Cardiac muscle cell (in vitro differentiated cells and primary cell): ENCODE data around the gene IMP4. TPM values are rescaled to one million over a fixed set of nuclear protein-coding genes. Genes with fewer than 3 reads are reported as not detected.
A peak's percentile ranks its signal among the peaks of the same experiment; 100 is the strongest.

Source experiments
- DNase-seq, 2 donors: peaks; one replicate each; pipeline versions ENCODE4 v3.0.0 to v3.0.0-alpha.2; 2010 to 2017; ENCODE audit warnings: low read depth in 1 of 2, low spot score in 1 of 2
- H3K27ac ChIP-seq: fragments of 200-600 bp; sonication (generic); 2 replicates; pipeline ENCODE4 v1.5.1; 2016
- H3K27me3 ChIP-seq: fragments of 200-600 bp; sonication (generic); 2 replicates; pipeline ENCODE4 v1.6.0; 2016; ENCODE audit warnings: control low read depth
- H3K36me3 ChIP-seq: fragments of 200-600 bp; sonication (generic); 2 replicates; pipeline ENCODE4 v1.5.1; 2016; ENCODE audit warnings: control low read depth
- H3K4me1 ChIP-seq: fragments of 200-600 bp; sonication (generic); 2 replicates; pipeline ENCODE4 v1.8.1; 2017; ENCODE audit warnings: low read depth, mild to moderate bottlenecking, mixed run types
- H3K4me3 ChIP-seq: fragments of 200-600 bp; sonication (generic); 2 replicates; pipeline ENCODE4 v1.5.1; 2016; ENCODE audit warnings: mild to moderate bottlenecking
- H3K9me3 ChIP-seq: fragments of 200-600 bp; sonication (generic); 2 replicates; pipeline ENCODE4 v1.5.1; 2017; ENCODE audit warnings: low read depth, mild to moderate bottlenecking, control low read depth
- polyA plus RNA-seq: library from polyadenylated mRNA; unstranded; fragments of >200 nt; fragmentation: Nextera tagmentation; extraction: Ambion mirVana; gene quantifications from 2 replicates; pipeline ENCODE4 v1.2.1, GENCODE V29; 2016
- total RNA-seq: library from RNA; depleted of rRNA; stranded (reverse); fragments of >200 nt; gene quantifications from 2 replicates; pipeline ENCODE4 v1.2.3, GENCODE V29; 2016
- TF ChIP-seq, protein P1 (sequence below): IDR thresholded peaks from 2 replicates; pipeline ENCODE4 v1.5.1; 2012; ENCODE audit warnings: low read depth, mild to moderate bottlenecking, low read length

The IMP4 gene
- total and polyA plus RNA-seq, 2 experiments from 2014 or later: 65.2 to 91.5 TPM

DNA sequence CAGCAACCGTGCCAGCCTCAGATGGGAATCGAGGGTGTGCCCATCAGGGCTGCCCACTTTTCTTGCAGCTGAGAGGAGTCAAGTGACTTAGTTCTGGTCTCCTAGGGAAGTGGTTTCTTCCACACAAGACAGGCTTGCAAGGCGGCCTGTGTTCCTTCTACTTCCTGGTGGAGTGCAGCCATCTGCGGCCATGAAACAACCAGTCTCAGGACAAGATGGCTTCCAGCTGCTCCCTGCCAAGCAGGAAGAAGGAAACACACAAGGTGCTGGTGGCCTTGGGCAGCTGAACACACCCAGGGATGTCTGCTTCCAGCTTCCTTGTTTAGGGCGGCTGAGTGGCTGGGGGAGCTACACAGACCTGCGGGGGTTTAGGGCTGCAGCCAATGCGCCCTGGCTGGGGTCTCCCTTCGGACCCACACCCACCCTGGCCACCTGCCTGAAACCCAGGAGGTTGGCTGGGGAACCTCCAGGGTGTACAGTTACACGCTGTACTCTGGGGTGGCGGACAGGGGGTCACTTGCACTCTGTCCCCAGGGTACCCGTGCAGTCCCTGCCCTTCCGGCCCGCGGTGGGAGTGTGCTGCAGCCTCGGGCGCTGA lies 47.9 kb downstream of the IMP4 start:
- no peak for DNase-seq
- H3K27me3 ChIP-seq: no peaks in the 10 kb centered on the region
- no peaks in the 10 kb centered on the region for H3K4me1 ChIP-seq
- TF ChIP-seq, protein P1, sequence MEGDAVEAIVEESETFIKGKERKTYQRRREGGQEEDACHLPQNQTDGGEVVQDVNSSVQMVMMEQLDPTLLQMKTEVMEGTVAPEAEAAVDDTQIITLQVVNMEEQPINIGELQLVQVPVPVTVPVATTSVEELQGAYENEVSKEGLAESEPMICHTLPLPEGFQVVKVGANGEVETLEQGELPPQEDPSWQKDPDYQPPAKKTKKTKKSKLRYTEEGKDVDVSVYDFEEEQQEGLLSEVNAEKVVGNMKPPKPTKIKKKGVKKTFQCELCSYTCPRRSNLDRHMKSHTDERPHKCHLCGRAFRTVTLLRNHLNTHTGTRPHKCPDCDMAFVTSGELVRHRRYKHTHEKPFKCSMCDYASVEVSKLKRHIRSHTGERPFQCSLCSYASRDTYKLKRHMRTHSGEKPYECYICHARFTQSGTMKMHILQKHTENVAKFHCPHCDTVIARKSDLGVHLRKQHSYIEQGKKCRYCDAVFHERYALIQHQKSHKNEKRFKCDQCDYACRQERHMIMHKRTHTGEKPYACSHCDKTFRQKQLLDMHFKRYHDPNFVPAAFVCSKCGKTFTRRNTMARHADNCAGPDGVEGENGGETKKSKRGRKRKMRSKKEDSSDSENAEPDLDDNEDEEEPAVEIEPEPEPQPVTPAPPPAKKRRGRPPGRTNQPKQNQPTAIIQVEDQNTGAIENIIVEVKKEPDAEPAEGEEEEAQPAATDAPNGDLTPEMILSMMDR: no peak
- peak overlapping the region; percentile 59 for H3K4me3 ChIP-seq
- no peaks in the 10 kb centered on the region for H3K9me3 ChIP-seq
- H3K27ac ChIP-seq: no peak overlapping the region
- H3K36me3 ChIP-seq: no peaks in the 10 kb centered on the region

GRCh38 chr2:130391058-130391871 lies 48.6 kb downstream of the IMP4 start:
- DNase-seq: peak; percentile 81 to 86
- Histone ChIP-seq H3K27ac (peak overlapping the region; percentile 73), H3K4me3 (peak overlapping the region; percentile 59), H3K4me1 (no peaks in the 10 kb centered on the region), H3K36me3 (no peaks in the 10 kb centered on the region), H3K27me3 (no peaks in the 10 kb centered on the region), H3K9me3 (no peaks in the 10 kb centered on the region)
- TF ChIP-seq, protein P1: no peak

- H3K27ac ChIP-seq: peak overlapping the region; percentile 73
- H3K36me3 ChIP-seq: no peaks in the 10 kb centered on the region
- H3K4me1 ChIP-seq: no peaks in the 10 kb centered on the region
- DNase-seq: peak; percentile 45 to 53
- TF ChIP-seq, protein P1: peak; percentile 16
- no peaks in the 10 kb centered on the region for H3K9me3 ChIP-seq
- H3K27me3 ChIP-seq: no peaks in the 10 kb centered on the region
- peak overlapping the region; percentile 59 for H3K4me3 ChIP-seq
Measured at GRCh38 chr2:130391872-130392670, 49.4 kb downstream of the IMP4 start.

DNA sequence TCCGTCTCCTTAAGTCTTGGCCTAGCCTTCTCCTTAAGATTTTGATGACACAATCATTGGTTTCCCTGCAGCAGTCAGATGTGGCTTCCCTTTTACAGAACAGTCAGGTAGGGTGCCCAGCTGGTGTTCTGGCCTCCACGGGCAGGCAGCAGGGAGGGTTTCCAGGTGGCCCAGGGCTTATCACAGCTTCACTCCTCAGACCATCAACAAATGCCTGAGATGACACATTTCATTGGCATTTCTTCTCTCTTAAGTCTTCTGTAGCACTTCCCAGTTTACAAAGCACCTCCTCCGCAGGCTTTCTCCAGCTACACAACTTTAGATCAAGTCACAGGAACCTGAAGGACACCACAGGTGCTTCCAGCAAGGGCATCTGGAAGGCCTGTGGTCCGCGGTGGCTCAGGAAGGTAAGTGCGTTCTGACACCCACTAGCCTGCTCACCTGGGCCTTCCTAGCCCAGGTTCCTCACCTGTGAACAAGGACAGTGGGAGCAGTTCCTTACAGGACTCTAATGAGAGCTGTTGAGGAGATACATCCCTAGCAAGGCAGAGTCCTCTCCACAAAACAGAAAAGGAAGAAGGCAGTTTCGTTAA lies 50.7 kb downstream of the IMP4 start:
- H3K4me1 ChIP-seq: no peaks in the 10 kb centered on the region
- no peaks in the 10 kb centered on the region for H3K27me3 ChIP-seq
- H3K9me3 ChIP-seq: no peaks in the 10 kb centered on the region
- TF ChIP-seq, protein P1: no peak
- DNase-seq: no peak
- no peak overlapping the region for H3K4me3 ChIP-seq
- no peaks in the 10 kb centered on the region for H3K36me3 ChIP-seq
- no peak overlapping the region for H3K27ac ChIP-seq

Other genes starting within 250 kb of the IMP4 start
- gene POTEF, start 213.7 kb upstream of the IMP4 start, total RNA-seq: 11.0 and 39.9 TPM in 2 replicates
- gene POTEF, start 213.7 kb upstream of the IMP4 start, polyA plus RNA-seq: 14.9 and 22.2 TPM in 2 replicates
- 10.3 and 17.0 TPM in 2 replicates for gene CCDC74B, start 197.8 kb upstream of the IMP4 start, total RNA-seq
- 7.8 and 10.9 TPM in 2 replicates for gene CCDC74B, start 197.8 kb upstream of the IMP4 start, polyA plus RNA-seq
- 44.6 and 51.9 TPM in 2 replicates for gene SMPD4, start 161.3 kb upstream of the IMP4 start, total RNA-seq
- 41.8 and 50.1 TPM in 2 replicates for gene SMPD4, start 161.3 kb upstream of the IMP4 start, polyA plus RNA-seq
- gene MZT2B, start 160.6 kb upstream of the IMP4 start, total RNA-seq: 253 and 266 TPM in 2 replicates
- 438 and 517 TPM in 2 replicates for gene MZT2B, start 160.6 kb upstream of the IMP4 start, polyA plus RNA-seq
- gene TUBA3E, start 144.5 kb upstream of the IMP4 start, total RNA-seq: not detected in 2 replicates
- gene TUBA3E, start 144.5 kb upstream of the IMP4 start, polyA plus RNA-seq: 0.70 TPM in 1 of 2 replicates, not detected in the other
- gene PTPN18, start 13.2 kb downstream of the IMP4 start, total RNA-seq: 16.7 and 36.3 TPM in 2 replicates
- 27.6 and 39.1 TPM in 2 replicates for gene PTPN18, start 13.2 kb downstream of the IMP4 start, polyA plus RNA-seq
- gene POTEI, start 166.4 kb downstream of the IMP4 start, total RNA-seq: 1.2 and 2.4 TPM in 2 replicates
- gene POTEI, start 166.4 kb downstream of the IMP4 start, polyA plus RNA-seq: 2.0 and 2.4 TPM in 2 replicates
- gene CFC1B, start 178.3 kb downstream of the IMP4 start, total RNA-seq: 0.21 TPM in 1 of 2 replicates, not detected in the other
- not detected in 2 replicates for gene CFC1B, start 178.3 kb downstream of the IMP4 start, polyA plus RNA-seq